Prostate gland (tissue), 2 donors: Measurements from ENCODE around the gene NELFB. TPM values are rescaled to one million over a fixed set of nuclear protein-coding genes. Genes with fewer than 3 reads are reported as not detected.
A peak's percentile ranks its signal among the peaks of the same experiment; 100 is the strongest.

ENCODE experiments used
- DNase-seq: peaks from one replicate; pipeline ENCODE4 v3.0.0-alpha.2; 2019; ENCODE audit warnings: low spot score
- H3K27ac ChIP-seq, 2 donors: fragments of 200-600 bp; sonication (generic); 2 replicates each; pipeline ENCODE4 v1.5.1; 2017 to 2019
- H3K27me3 ChIP-seq: fragments of 200-600 bp; sonication (generic); replicated peaks from 2 replicates; pipeline ENCODE4 v1.5.1; 2019; ENCODE audit not compliant: insufficient read depth
- H3K36me3 ChIP-seq, 2 donors: fragments of 200-600 bp; sonication (generic); 1 replicate in 1 of 2; 2 replicates in 1 of 2; pipeline versions ENCODE4 v1.5.1 to v1.8.1; 2017 to 2019
- H3K4me1 ChIP-seq: fragments of 200-600 bp; sonication (generic); replicated peaks from 2 replicates; pipeline ENCODE4 v1.5.1; 2019
- H3K4me3 ChIP-seq, 2 donors: fragments of 200-600 bp; sonication (generic); 2 replicates each; pipeline ENCODE4 v1.5.1; 2017 to 2019
- H3K9me3 ChIP-seq: fragments of 200-600 bp; sonication (generic); 2 replicates; pipeline ENCODE4 v1.5.1; 2017
- CTCF ChIP-seq, 4 experiments: fragments of 200-600 bp in 2 of 4; fragments of 450-650 bp in 2 of 4; sonication (generic) in 2 of 4; IDR thresholded peaks; 1 replicate in 3 of 4; 2 replicates in 1 of 4; pipeline ENCODE4 v1.5.1; 2016 to 2019; ENCODE audit warnings: antibody characterized with exemption in 4 of 4, mild to moderate bottlenecking in 2 of 4, moderate library complexity in 2 of 4
- POLR2A ChIP-seq: fragments of 450-650 bp; IDR thresholded peaks from one replicate; pipeline ENCODE4 v1.6.1; 2016; ENCODE audit warnings: antibody characterized with exemption, mild to moderate bottlenecking
- POLR2AphosphoS5 ChIP-seq: sonication (generic); formaldehyde crosslinking; IDR thresholded peaks from one replicate; pipeline ENCODE4 v1.6.1; 2017; ENCODE audit warnings: antibody characterized with exemption
- WGBS: methylation state at CpG from one replicate; pipeline ENCODE4 v1.1.5; 2018; 5-methylcytosine and 5-hydroxymethylcytosine counted together
- intact Hi-C: fragments of 100-400 bp; cut with DNase I; formaldehyde crosslinking; loops from one replicate; pipeline ENCODE4 v1.14.2; 2022
- total RNA-seq, 2 donors: library from RNA; depleted of rRNA; stranded (reverse); fragments of >200 nt; gene quantifications; one replicate each; pipeline ENCODE4 v1.1.0, GENCODE V29; 2016

The NELFB gene
- total RNA-seq, 2 donors from 2014 or later, result 44.9 to 82.1 TPM

GRCh38 chr9:137303893-137304382 is 48.8 kb downstream of the NELFB start:
- DNase-seq, result no peak
- WGBS, result 68% methylated on average over 22 of the region's 22 CpGs
- H3K27ac ChIP-seq, result peak overlapping the region; percentile 92 to 93
- peaks cover 37% of the 10 kb centered on the region for H3K4me1 ChIP-seq
- no peak overlapping the region for H3K4me3 ChIP-seq
- H3K27me3 ChIP-seq, result no peaks in the 10 kb centered on the region
- H3K9me3 ChIP-seq, result no peaks in the 10 kb centered on the region
- TF ChIP-seq POLR2AphosphoS5 (no peak), CTCF (IDR thresholded peaks at IDR 0.05) (no peak), POLR2A (no peak)
- no peaks in the 10 kb centered on the region for H3K36me3 ChIP-seq
- intact Hi-C loops, result no loop called here

- peak; percentile 8 for DNase-seq
- H3K4me1 ChIP-seq, result peaks cover 37% of the 10 kb centered on the region
- 26% methylated on average over 16 of the region's 16 CpGs for WGBS
These were observed 49.4 kb downstream of the NELFB start for GRCh38 chr9:137304383-137305059.

GRCh38 chr9:137305060-137305797 is 50.1 kb downstream of the NELFB start:
- intact Hi-C loops, result no loop called here
- WGBS, result 6% methylated on average over 36 of the region's 36 CpGs
- Histone ChIP-seq H3K27ac (peak overlapping the region; percentile 92 to 93), H3K9me3 (no peaks in the 10 kb centered on the region), H3K4me1 (peaks cover 37% of the 10 kb centered on the region), H3K27me3 (no peaks in the 10 kb centered on the region), H3K4me3 (peak overlapping the region in 1 of 2 donors; percentile 13), H3K36me3 (no peaks in the 10 kb centered on the region)
- TF ChIP-seq POLR2AphosphoS5 (peak; percentile 18), POLR2A (peak; percentile 7), CTCF (IDR thresholded peaks at IDR 0.05) (peak in 2 of 4 experiments; percentile 23 to 26)
- DNase-seq, result peak; percentile 60

More at GRCh38 chr9:137304383-137305059, 49.4 kb downstream of the NELFB start:
- intact Hi-C loops, result no loop called here
- Histone ChIP-seq H3K27ac (peak overlapping the region; percentile 92 to 93), H3K36me3 (no peaks in the 10 kb centered on the region), H3K27me3 (no peaks in the 10 kb centered on the region), H3K4me3 (no peak overlapping the region), H3K9me3 (no peaks in the 10 kb centered on the region)
- no peak for TF ChIP-seq POLR2A
- peak in 1 of 4 experiments; percentile 3 for TF ChIP-seq CTCF (IDR thresholded peaks at IDR 0.05)
- no peak for TF ChIP-seq POLR2AphosphoS5

- no peaks in the 10 kb centered on the region for H3K27me3 ChIP-seq
- intact Hi-C loops, result no loop called here
These were observed 50.6 kb downstream of the NELFB start for GRCh38 chr9:137305798-137306065.

More at GRCh38 chr9:137305798-137306065, 50.6 kb downstream of the NELFB start:
- TF ChIP-seq POLR2A (no peak), POLR2AphosphoS5 (no peak), CTCF (IDR thresholded peaks at IDR 0.05) (no peak)
- WGBS, result 30% methylated on average over 8 of the region's 8 CpGs
- no peak for DNase-seq
- H3K4me3 ChIP-seq, result no peak overlapping the region
- H3K36me3 ChIP-seq, result no peaks in the 10 kb centered on the region
- H3K9me3 ChIP-seq, result no peaks in the 10 kb centered on the region
- peaks cover 37% of the 10 kb centered on the region for H3K4me1 ChIP-seq
- peak overlapping the region; percentile 92 to 93 for H3K27ac ChIP-seq
